Measurements from ENCODE around the gene OBSCN.

DNA sequence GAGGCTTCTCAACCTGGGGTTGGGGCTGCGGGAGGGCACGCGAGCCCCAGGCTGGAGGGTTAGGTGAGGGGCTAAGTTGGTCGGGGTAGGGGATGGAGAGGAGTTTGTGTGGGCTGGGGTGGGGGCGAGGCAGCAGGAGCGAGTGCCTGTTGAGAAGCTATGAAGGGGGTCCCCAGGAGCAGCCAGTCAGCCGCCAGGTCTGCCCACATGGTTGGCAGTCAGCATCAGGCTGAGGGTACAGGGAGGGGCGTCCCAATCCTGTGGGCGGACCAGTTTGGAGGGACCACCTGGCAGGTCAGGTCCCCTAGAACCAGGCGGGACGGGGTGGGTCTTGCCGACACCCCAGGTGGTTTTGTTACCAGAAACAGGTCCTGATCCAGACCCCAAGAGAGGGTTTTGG, 209.2 kb downstream of the OBSCN start:
- TF ChIP-seq, protein P1, sequence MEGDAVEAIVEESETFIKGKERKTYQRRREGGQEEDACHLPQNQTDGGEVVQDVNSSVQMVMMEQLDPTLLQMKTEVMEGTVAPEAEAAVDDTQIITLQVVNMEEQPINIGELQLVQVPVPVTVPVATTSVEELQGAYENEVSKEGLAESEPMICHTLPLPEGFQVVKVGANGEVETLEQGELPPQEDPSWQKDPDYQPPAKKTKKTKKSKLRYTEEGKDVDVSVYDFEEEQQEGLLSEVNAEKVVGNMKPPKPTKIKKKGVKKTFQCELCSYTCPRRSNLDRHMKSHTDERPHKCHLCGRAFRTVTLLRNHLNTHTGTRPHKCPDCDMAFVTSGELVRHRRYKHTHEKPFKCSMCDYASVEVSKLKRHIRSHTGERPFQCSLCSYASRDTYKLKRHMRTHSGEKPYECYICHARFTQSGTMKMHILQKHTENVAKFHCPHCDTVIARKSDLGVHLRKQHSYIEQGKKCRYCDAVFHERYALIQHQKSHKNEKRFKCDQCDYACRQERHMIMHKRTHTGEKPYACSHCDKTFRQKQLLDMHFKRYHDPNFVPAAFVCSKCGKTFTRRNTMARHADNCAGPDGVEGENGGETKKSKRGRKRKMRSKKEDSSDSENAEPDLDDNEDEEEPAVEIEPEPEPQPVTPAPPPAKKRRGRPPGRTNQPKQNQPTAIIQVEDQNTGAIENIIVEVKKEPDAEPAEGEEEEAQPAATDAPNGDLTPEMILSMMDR (conservative IDR thresholded peaks at IDR 0.05; ENCODE audit: low read length) = no peak
- TF ChIP-seq EZH2phosphoT487 (IDR thresholded peaks at IDR 0.05; ENCODE audit: borderline replicate concordance) = no peak
